ENCODE results near the gene TBX10. TPM values are rescaled to one million over a fixed set of nuclear protein-coding genes. Genes with fewer than 3 reads are reported as not detected.
"Not testable (repeated sequence)": the region's sequence is repeated elsewhere in the genome, so short reads cannot be mapped to it uniquely, and the experiment has no call there.

TBX10 gene
- polyA plus RNA-seq, 1 of the 3 experiments (the other 2 are of a cell fraction) = not detected

- no peaks in the 10 kb centered on the region for H3K9me2 ChIP-seq
- TF ChIP-seq PBX3 (IDR thresholded peaks at IDR 0.05) (no peak), RAD21 (IDR thresholded peaks at IDR 0.05; ENCODE audit: low read length) (no peak), YY1 (IDR thresholded peaks at IDR 0.05; ENCODE audit: low read depth) (no peak), ZBTB33 (IDR thresholded peaks at IDR 0.05; ENCODE audit: borderline replicate concordance, low read depth) (no peak), GATA2 (CRISPR knock-in tag; IDR thresholded peaks at IDR 0.05) (no peak), CHD2 (IDR thresholded peaks at IDR 0.05; ENCODE audit: low read length, partially characterized antibody) (no peak), USF1 (IDR thresholded peaks at IDR 0.05; ENCODE audit: borderline replicate concordance, low read depth) (no peak), MAX (IDR thresholded peaks at IDR 0.05; ENCODE audit: low read depth) (no peak), SMC3 (IDR thresholded peaks at IDR 0.05; ENCODE audit: low read depth, low read length) (no peak), GABPA (IDR thresholded peaks at IDR 0.05; ENCODE audit: low read depth) (no peak), REST (IDR thresholded peaks at IDR 0.05; ENCODE audit: low read depth, low read length) (no peak), FOSL2 (IDR thresholded peaks at IDR 0.05; ENCODE audit: borderline replicate concordance, low read depth) (no peak)
- H4K20me1 ChIP-seq (ENCODE audit: insufficient read depth) = no peaks in the 10 kb centered on the region
- H2AFZ ChIP-seq (ENCODE audit: low read depth) = no peak overlapping the region
- H3K79me2 ChIP-seq (ENCODE audit: insufficient read depth) = no peaks in the 10 kb centered on the region
- ChIA-PET POLR2A (no interaction called here), CTCF (interaction anchor here (0.5 to 17.8 kb wide), 8 partner anchors 7 to 76 kb away, joined by 3 to 308 read pairs (median 5); partner anchors contain the start of genes ACY3 and NUDT8)
- no peaks in the 10 kb centered on the region for H3K36me3 ChIP-seq (replicated peaks in 1 of 2; ENCODE audit: control insufficient read depth in 1 of 2, insufficient read depth in 2 of 2, low read length in 1 of 2)
- no peaks in the 10 kb centered on the region for H3K27me3 ChIP-seq (ENCODE audit: insufficient read depth)
- no peak for DNase-seq
- WGBS (ENCODE audit: low lambda C conversion rate) = 52% methylated on average over 9 of the region's 24 CpGs
- no peak overlapping the region for H3K27ac ChIP-seq (ENCODE audit: low read depth in 2 of 2, low read length in 1 of 2)
- no peak overlapping the region for H3K4me2 ChIP-seq
- H3K4me3 ChIP-seq (ENCODE audit: low read depth in 2 of 2, low read length in 1 of 2) = no peak overlapping the region
- no peaks in the 10 kb centered on the region for H3K9me3 ChIP-seq
- no peak overlapping the region for H3K9ac ChIP-seq
- no peaks in the 10 kb centered on the region; a peak in 1 of 4 replicates for H3K4me1 ChIP-seq (ENCODE audit: control insufficient read depth in 1 of 2, insufficient read depth in 2 of 2, low read depth in 1 of 2, low read length in 1 of 2)
- H3F3A ChIP-seq (replicated peaks; ENCODE audit: insufficient read depth) = no peaks in the 10 kb centered on the region
These were observed 777 bp downstream of the TBX10 start for GRCh38 chr11:67638535-67639437.

- H3K9me2 ChIP-seq; DNase-seq; H2AFZ ChIP-seq (ENCODE audit: low read depth); H3K4me1 ChIP-seq (ENCODE audit: control insufficient read depth in 1 of 2, insufficient read depth in 2 of 2, low read depth in 1 of 2, low read length in 1 of 2); H4K20me1 ChIP-seq (ENCODE audit: insufficient read depth); H3K4me3 ChIP-seq (ENCODE audit: low read depth in 2 of 2, low read length in 1 of 2); H3K27ac ChIP-seq (ENCODE audit: low read depth in 2 of 2, low read length in 1 of 2); H3K36me3 ChIP-seq (replicated peaks in 1 of 2; ENCODE audit: control insufficient read depth in 1 of 2, insufficient read depth in 2 of 2, low read length in 1 of 2); H3K9ac ChIP-seq; H3F3A ChIP-seq (replicated peaks; ENCODE audit: insufficient read depth); H3K27me3 ChIP-seq (ENCODE audit: insufficient read depth); H3K79me2 ChIP-seq (ENCODE audit: insufficient read depth); H3K4me2 ChIP-seq; H3K9me3 ChIP-seq; POLR2A ChIA-PET: not testable (repeated sequence)
- 86% methylated on average over 3 of the region's 3 CpGs for whole genome bisulfite sequencing (ENCODE audit: low lambda C conversion rate)
- CTCF ChIA-PET = interaction anchor here (17.8 kb wide), 1 partner anchor 16 kb away, joined by 308 read pairs; the partner anchor contains the start of gene ACY3
These were observed 2.1 kb downstream of the TBX10 start for GRCh38 chr11:67637441-67637840.
